HepG2 (cell line): ENCODE data around the gene EGLN1. TPM values are rescaled to one million over a fixed set of nuclear protein-coding genes. Genes with fewer than 3 reads are reported as not detected.

Experiments
- BRCA1 ChIP-seq: sonication (generic); formaldehyde crosslinking; IDR thresholded peaks from 2 replicates; pipeline ENCODE4 v1.4.0; 2020; ENCODE audit warnings: missing genetic modification reagents
- BRD4 ChIP-seq: sonication (generic); formaldehyde crosslinking; IDR thresholded peaks from 2 replicates; pipeline ENCODE4 v1.4.0; 2020; ENCODE audit warnings: missing genetic modification reagents
- DMAP1 ChIP-seq: IDR thresholded peaks from 2 replicates; pipeline ENCODE4 v1.6.1; 2016
- DR1 ChIP-seq: sonication (generic); formaldehyde crosslinking; IDR thresholded peaks from 2 replicates; pipeline ENCODE4 v1.8.0; 2021; ENCODE audit warnings: mild to moderate bottlenecking, missing genetic modification reagents, inconsistent platforms
- JUNB ChIP-seq: sonication (generic); formaldehyde crosslinking; IDR thresholded peaks from 2 replicates; pipeline ENCODE4 v1.8.0; 2022; ENCODE audit warnings: missing genetic modification reagents, mild to moderate bottlenecking, borderline replicate concordance
- MTF2 ChIP-seq: sonication (generic); formaldehyde crosslinking; IDR thresholded peaks from 2 replicates; pipeline ENCODE4 v1.5.0; 2020; ENCODE audit warnings: missing genetic modification reagents, borderline replicate concordance
- NRL ChIP-seq: sonication (generic); formaldehyde crosslinking; IDR thresholded peaks from 2 replicates; pipeline ENCODE4 v1.5.0; 2020; ENCODE audit warnings: missing genetic modification reagents, mild to moderate bottlenecking, moderate library complexity, borderline replicate concordance
- SCMH1 ChIP-seq: sonication (generic); formaldehyde crosslinking; IDR thresholded peaks from 2 replicates; pipeline ENCODE4 v1.9.0; 2021; ENCODE audit warnings: missing genetic modification reagents, mild to moderate bottlenecking, borderline replicate concordance
- TRIM24 ChIP-seq: sonication (generic); formaldehyde crosslinking; IDR thresholded peaks from 2 replicates; pipeline ENCODE4 v1.8.0; 2022; ENCODE audit warnings: mild to moderate bottlenecking, missing genetic modification reagents
- ZNF124 ChIP-seq: sonication (generic); formaldehyde crosslinking; IDR thresholded peaks from 2 replicates; pipeline ENCODE4 v1.4.0; 2020; ENCODE audit warnings: missing genetic modification reagents
- polyA plus RNA-seq, 8 experiments: library from polyadenylated mRNA; depleted of rRNA in 3 of 8; stranded (reverse) in 7 of 8; unstranded in 1 of 8; fragments of >200 nt; fragmentation: Illumina TruSeq in 4 of 8; extraction: Trizol in 4 of 8; gene quantifications; 2 replicates each; pipeline versions ENCODE4 v1.2.1 to v1.2.3, GENCODE V29; 2011 to 2016; ENCODE audit warnings: low read depth in 4 of 8, missing spikeins in 1 of 8, mixed read lengths in 1 of 8; ENCODE audit not compliant: insufficient read depth in 1 of 8
- total RNA-seq, 5 experiments: library from RNA; depleted of rRNA; stranded (reverse); fragments of >200 nt; fragmentation: Illumina TruSeq; extraction: Trizol; gene quantifications; 2 replicates each; pipeline ENCODE4 v1.2.3, GENCODE V29; 2016; ENCODE audit warnings: low read depth in 1 of 5
- TF ChIP-seq, protein P1 (sequence below): IDR thresholded peaks from 2 replicates; pipeline ENCODE4 v1.6.1; 2012; ENCODE audit warnings: low read depth, low read length, improper control_type of control experiment
- TF ChIP-seq, protein P2 (sequence below): sonication (generic); formaldehyde crosslinking; IDR thresholded peaks from 2 replicates; pipeline ENCODE4 v1.5.0; 2020; ENCODE audit warnings: mild to moderate bottlenecking, missing genetic modification reagents, borderline replicate concordance
- TF ChIP-seq, protein P3 (sequence below): sonication (generic); formaldehyde crosslinking; IDR thresholded peaks from 2 replicates; pipeline ENCODE4 v1.4.0; 2020; ENCODE audit warnings: mild to moderate bottlenecking, missing genetic modification reagents
- TF ChIP-seq, protein P4 (sequence below): sonication (generic); formaldehyde crosslinking; IDR thresholded peaks from 2 replicates; pipeline ENCODE4 v1.4.0; 2020; ENCODE audit warnings: missing genetic modification reagents

EGLN1 gene
- total and polyA plus RNA-seq, 2 of the 13 experiments (the other 11 are each of a cell fraction or from before 2014, with no cell fraction given) = 34.4 to 44.1 TPM

DNA sequence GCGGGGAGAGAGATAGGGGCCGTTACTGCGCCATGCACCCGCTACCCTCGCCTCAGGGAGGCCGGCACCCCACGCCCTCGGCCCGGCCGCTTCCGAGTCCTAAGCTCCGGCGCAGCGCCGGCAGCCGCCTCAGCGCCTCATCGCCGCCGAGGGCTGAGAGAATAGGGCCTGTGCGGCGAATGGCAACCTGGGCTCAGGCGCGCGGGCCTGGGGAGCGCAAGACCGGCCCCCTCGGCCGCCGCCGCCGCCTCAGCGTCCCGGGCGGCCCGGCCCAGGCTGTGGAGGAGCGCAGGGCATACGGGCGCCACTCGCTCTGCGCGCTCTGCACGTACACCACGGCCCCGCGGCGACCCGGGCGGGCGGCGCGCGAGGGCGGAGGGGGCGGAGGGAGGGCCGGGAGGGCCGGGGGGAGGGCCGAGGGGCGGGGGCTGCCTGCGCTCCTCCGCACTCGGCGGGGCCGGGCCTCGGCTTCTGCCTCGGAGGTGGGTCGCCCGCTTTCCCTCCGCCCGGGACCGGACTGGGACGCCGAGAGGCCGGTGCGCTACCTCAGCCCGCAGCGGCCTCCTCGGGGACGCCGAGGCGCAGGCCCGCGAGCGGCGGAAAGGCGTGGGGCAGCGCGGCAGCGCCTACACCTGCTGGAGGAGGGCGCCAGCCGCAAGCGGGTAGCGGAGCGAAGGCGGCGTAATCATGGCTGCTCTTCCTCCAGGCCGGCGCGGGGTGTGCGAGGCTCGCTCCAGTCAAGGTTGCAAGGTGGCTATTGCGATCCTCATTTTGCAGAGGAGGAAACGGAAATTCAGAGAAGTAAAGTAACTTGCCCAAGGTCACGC is at the start of gene EGLN1 (continued):
- TF ChIP-seq BRCA1 = 0 out of 2 replicates have a peak, but pooled peaks have one; percentile 54
- TF ChIP-seq, protein P1, sequence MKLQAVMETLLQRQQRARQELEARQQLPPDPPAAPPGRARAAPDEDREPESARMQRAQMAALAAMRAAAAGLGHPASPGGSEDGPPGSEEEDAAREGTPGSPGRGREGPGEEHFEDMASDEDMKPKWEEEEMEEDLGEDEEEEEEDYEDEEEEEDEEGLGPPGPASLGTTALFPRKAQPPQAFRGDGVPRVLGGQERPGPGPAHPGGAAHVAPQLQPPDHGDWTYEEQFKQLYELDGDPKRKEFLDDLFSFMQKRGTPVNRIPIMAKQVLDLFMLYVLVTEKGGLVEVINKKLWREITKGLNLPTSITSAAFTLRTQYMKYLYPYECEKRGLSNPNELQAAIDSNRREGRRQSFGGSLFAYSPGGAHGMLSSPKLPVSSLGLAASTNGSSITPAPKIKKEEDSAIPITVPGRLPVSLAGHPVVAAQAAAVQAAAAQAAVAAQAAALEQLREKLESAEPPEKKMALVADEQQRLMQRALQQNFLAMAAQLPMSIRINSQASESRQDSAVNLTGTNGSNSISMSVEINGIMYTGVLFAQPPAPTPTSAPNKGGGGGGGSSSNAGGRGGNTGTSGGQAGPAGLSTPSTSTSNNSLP = no peak
- TF ChIP-seq, protein P2, sequence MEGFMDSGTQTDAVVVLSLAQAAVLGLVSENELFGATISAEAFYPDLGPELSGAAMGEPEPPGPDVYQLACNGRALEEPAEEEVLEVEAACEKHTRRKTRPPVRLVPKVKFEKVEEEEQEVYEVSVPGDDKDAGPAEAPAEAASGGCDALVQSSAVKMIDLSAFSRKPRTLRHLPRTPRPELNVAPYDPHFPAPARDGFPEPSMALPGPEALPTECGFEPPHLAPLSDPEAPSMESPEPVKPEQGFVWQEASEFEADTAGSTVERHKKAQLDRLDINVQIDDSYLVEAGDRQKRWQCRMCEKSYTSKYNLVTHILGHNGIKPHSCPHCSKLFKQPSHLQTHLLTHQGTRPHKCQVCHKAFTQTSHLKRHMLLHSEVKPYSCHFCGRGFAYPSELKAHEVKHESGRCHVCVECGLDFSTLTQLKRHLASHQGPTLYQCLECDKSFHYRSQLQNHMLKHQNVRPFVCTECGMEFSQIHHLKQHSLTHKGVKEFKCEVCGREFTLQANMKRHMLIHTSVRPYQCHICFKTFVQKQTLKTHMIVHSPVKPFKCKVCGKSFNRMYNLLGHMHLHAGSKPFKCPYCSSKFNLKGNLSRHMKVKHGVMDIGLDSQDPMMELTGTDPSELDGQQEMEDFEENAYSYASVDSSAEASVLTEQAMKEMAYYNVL (CRISPR knock-in tag) = peak; percentile 87
- no peak for TF ChIP-seq NRL (CRISPR knock-in tag)
- TF ChIP-seq ZNF124 (CRISPR knock-in tag) = peak; percentile 53; the same call in 1 of the 2 replicates
- TF ChIP-seq, protein P3, sequence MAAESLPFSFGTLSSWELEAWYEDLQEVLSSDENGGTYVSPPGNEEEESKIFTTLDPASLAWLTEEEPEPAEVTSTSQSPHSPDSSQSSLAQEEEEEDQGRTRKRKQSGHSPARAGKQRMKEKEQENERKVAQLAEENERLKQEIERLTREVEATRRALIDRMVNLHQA (CRISPR knock-in tag) = no peak
- peak; percentile 95 for TF ChIP-seq BRD4 (CRISPR knock-in tag)
- TF ChIP-seq MTF2 (CRISPR knock-in tag) = no peak; the same call in 1 of the 2 replicates
- TF ChIP-seq DR1 (CRISPR knock-in tag) = peak; percentile 61; the same call in 1 of the 2 replicates
- TF ChIP-seq SCMH1 (CRISPR knock-in tag) = no peak
- peak; percentile 83 for TF ChIP-seq DMAP1 (CRISPR knock-in tag)
- TF ChIP-seq, protein P4, sequence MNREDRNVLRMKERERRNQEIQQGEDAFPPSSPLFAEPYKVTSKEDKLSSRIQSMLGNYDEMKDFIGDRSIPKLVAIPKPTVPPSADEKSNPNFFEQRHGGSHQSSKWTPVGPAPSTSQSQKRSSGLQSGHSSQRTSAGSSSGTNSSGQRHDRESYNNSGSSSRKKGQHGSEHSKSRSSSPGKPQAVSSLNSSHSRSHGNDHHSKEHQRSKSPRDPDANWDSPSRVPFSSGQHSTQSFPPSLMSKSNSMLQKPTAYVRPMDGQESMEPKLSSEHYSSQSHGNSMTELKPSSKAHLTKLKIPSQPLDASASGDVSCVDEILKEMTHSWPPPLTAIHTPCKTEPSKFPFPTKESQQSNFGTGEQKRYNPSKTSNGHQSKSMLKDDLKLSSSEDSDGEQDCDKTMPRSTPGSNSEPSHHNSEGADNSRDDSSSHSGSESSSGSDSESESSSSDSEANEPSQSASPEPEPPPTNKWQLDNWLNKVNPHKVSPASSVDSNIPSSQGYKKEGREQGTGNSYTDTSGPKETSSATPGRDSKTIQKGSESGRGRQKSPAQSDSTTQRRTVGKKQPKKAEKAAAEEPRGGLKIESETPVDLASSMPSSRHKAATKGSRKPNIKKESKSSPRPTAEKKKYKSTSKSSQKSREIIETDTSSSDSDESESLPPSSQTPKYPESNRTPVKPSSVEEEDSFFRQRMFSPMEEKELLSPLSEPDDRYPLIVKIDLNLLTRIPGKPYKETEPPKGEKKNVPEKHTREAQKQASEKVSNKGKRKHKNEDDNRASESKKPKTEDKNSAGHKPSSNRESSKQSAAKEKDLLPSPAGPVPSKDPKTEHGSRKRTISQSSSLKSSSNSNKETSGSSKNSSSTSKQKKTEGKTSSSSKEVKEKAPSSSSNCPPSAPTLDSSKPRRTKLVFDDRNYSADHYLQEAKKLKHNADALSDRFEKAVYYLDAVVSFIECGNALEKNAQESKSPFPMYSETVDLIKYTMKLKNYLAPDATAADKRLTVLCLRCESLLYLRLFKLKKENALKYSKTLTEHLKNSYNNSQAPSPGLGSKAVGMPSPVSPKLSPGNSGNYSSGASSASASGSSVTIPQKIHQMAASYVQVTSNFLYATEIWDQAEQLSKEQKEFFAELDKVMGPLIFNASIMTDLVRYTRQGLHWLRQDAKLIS (CRISPR knock-in tag) = no peak
- no peak for TF ChIP-seq TRIM24 (CRISPR knock-in tag)
- TF ChIP-seq JUNB (CRISPR knock-in tag) = no peak
